ENCODE data around the gene MLF1.
A peak's percentile ranks its signal among the peaks of the same experiment; 100 is the strongest.

MLF1 gene

DNA sequence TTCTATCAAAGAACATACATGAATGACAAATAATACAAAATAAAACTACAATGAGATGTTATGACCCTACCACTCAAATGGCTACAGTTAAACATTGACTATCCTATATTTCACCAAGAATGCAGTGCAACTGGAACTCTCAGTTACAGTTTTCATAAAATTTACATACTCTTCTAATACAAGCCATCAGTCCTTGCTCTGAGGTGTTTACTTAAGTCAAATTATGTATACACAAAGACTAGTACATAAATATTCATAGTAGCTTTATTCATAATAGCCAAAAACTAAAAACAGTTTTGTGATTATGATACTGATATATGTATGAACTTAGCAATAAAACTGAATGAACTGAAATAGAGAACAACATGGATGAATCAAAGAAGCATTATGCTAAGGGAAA, 19.2 kb downstream of the MLF1 start:
- DNase-seq = no peak

DNA sequence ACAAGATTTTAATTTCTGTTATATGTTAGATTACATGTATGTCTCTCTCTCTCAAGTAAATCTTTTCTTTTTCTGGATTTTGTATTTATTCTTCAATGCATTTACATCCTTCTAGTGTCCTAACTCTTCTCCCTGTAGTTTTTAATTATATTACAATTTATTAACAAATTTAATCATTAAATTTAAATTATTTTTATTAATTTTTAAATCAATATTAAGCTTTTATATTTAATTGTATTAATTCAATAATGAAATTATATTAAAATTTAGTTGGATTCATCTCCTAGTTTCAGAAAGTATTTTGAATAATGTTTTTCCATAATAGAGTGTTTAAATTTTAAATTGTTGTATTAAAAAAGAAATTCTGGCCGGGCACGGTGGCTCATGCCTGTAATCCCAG, 29.8 kb downstream of the MLF1 start:
- DNase-seq = no peak

DNA sequence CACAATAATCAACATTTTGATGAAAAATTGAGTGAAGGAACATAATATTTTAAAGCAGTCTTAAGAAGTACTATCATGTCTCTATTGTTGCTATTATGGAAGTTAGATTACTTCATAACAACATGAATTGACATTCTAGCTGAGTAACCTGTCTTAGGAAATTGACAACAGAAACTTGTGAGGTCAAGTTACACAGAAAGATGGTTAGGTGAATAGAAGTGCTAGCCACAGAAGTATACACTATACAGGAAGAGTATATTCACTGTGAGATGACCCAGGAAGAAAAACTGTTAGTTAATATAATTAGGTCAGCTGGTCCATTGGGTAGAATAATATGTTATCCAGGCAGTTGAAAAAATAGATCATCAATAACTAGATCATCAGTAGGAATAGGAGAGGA, 31.2 kb downstream of the MLF1 start:
- DNase-seq = no peak

DNA sequence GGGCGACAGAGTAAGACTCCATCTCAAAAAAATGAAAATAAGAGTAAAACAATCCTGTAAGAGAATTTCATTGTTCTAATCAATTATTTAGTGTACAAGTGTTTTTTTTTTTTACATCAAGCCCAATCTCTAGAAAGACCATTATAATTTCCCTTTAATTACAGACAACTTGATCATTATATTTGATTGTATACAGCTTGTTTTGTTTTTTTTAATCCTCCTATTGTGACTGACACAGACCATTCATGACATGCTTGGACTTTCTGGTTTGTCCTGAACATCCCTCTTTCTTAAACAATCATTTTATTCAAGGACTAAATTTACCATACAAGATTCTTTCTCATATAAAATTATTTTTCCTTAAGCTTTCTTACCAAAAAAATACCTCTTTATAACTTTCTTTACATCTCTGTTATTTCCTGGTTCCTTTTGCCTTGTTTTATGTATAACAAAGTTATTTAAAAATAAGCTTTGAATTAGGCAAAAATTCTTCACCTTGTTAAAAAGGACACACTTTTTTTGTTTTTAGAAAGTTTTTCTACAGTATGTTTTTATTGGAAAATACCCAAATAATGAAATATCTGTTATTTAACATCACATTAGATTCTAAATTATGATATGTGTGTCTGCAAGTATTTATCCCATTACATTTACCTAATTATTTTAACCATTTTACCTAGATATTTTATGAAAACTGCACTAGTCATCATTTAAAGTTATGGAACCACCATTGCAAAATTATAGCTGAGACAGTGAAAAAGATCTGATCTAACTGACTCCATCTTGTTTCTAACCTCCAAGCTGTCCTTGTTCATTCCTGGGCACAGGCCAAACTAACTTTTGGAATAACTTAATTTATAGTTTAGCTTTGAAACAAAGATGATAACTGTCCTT, 47.2 kb downstream of the MLF1 start:
- no peak for DNase-seq

DNA sequence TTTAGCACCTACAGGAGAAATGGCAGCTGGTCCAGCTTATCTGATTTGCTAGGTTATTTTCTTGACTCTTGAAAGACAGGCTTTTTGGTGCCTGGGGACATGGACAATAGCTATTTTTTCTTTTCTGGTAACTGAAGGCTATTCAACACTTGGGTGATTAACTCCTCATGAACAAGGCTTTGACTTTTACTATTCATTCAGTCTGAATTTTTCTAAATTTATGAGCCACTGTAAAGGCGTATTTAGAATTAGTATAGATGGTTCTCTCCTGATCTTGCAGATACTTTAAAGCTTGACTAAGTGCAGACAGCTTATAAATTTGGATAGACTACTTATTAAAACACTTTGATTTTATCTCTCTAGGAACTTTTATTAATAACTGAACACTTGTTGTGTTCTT, 54.9 kb downstream of the MLF1 start:
- DNase-seq = no peak

DNA sequence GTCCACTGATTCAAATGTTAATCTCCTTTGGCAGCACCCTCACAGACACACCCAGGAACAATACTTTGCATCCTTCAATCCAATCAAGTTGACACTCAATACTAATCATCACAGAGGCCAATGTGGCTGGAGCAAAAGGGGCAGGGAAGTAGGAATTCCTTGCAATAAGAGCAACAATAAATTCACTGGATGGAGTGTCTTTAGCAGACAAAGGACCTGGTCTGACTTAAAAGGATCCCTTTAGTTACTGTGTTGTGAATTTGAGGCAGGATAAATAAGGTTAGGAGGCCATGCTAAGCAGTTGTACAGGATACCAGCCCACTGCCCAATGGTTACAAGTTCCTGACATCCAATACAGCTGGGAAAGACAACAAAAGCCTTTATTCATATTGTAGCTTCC, 61.0 kb downstream of the MLF1 start:
- DNase-seq = peak; percentile 57

DNA sequence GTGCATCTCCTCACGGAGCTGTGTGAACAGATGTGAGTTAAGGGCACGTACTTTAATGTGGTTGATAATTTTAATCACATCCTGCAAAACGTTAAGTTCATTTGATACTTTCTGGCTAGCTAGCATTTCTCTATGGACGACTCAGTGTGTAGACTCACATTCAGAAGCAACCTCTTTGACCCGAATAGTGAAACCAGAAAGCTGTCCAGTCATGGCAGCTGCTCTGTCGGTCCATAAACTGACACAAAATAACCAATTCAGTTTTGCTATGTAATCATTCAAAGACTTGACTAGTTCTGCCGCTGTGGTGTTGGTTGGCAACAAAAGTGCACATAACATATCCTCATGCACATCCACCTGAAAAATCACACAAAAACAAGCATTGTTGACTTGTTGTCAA, 69.7 kb downstream of the MLF1 start:
- DNase-seq = no peak

DNA sequence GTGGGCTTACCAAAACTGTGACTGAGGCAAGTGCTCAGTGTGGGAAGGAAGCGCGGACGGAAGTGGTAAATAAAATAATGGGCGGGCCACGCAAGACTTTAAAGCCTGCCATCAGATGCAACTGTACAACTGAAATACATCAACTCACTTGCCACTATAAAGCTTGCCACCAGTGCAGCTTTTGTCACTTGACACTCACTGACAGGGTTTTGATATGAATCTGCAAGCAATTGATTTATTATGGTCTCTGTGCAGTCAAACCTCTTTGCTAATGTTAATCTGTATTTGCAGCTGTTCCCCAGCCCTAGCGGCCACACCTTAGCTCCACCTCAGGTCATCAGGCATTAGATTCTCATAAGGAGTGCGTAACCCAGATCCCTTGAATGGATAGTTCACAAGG, 71.0 kb downstream of the MLF1 start:
- DNase-seq = no peak

DNA sequence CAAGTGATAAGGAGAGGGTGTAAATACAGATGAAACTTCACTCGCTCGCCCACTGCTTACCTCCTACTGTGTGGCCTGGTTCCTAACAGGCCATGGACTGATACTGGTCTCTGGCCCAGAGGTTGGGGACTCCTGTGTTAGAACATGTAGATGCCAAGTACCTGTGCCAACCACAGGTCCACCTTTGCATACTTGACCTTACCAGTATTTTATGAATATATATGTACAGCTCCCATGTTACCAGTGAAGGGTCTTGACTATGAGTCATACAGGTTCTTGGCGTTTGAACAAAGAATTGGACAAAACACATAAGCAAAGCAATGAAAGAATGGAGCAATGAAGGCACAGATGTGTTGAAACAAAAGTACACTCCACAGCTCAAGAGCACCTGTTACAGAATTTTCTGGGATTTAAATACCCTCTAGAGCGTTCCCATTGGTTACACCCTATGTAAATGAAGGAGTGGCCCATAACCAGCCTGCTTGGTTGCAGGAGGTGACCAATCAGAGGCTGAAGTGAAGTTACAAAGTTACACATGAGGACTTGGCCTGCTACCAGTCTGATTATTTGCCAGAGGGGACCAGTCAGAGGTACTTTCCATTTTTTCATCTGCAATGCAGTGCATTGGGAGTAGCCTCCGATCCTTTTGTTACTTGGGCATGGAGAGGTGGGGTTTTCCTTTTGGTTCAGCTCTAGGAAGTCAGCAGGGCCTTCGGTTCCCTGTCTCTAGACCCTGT, 71.6 kb downstream of the MLF1 start:
- DNase-seq = no peak

DNA sequence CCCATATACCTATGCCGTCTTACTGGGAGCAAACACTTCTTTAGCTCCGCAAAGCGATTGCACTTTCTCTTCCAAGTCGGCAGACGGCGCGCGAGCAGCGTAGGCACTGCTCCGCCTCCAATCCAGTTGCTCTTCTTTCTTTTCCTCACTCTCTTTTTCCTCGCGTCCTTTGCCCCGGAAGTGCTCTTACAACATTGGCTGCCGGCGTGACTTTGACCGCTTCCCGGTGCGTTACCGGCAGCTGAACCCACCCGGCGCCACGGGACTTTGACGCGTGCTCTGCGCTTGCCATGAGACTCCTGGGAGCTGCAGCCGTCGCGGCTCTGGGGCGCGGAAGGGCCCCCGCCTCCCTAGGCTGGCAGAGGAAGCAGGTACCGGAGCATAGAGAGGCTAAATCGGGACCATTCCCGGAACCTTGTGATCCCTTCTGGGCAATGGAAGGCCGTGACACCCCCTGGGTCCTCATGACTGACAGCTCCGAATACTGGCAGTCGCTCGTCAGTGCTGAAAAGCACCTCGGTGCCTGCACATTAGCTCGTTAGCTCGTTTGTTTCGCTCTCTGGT, 73.4 kb downstream of the MLF1 start, which contains the start of gene GFM1:
Gene GFM1 (plus strand): TSS at position 183 of the 564 bp plus-strand sequence. CDS start 108 bp downstream, at position 291.
- peak; percentile 96 for DNase-seq

DNA sequence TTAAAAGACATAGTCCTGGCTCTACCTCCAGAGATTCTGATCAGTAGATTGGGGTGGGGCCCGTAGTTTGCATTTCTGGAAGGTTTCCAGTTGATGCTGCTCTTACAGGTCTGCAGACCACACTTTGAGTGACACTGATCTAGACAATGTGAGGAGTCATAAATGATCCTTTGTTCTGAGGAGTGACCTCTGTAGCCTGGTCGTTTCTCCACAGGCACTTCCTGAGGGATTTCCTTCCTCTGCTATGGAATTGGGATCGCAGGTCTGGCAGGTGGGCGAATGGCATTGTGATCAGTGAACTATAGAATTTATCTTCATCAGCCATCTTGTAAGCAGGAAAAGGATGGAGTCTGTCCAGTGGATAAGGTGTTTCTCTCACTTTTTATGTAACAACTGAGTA, 78.8 kb downstream of the MLF1 start:
- DNase-seq = no peak

DNA sequence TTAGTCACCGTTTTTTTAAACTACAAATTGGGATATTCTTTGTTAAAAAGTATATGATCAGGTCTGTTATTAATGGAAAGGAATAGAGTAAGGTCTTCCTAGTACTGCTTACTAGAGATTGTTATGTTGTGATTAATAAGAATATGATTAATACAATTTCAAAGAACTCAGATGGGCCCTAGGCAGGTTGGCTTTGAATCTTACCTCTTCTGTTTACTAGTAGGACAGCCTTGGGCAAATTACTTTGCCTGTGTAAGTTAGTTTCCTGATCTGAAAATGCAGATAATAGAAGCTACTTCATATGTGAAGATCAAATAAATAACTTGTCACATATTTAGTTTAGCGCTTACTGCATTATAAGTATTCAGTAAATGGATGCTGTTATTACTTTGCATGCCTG, 80.2 kb downstream of the MLF1 start:
- DNase-seq = no peak

DNA sequence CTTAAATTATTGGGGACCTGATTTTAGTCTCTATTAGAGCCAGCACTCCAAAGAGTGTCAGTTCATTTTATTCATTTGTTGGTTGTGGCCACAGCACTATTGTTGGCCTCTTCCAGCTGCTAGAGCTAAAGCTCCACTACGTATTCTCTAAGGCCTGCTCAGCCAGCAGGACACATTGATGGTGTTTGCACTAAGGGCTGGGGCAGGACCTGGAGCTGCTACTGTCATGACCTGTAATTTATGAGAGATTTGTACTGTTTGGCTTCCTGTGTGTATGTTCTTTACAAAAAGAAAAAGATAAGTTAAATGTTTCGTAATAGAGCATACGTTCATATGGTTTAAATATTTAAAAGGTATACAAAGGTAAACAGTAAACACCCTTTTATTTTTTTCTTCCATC, 81.5 kb downstream of the MLF1 start:
- no peak for DNase-seq
